Motor neuron (in vitro differentiated cells): ENCODE measurements around the gene NGRN. TPM values are rescaled to one million over a fixed set of nuclear protein-coding genes. Genes with fewer than 3 reads are reported as not detected.
A peak's percentile ranks its signal among the peaks of the same experiment; 100 is the strongest.

Experiments
- ATAC-seq, 8 experiments: fragments of 200-7000 bp; cut with Tn5 transposase; replicated peaks in 6 of 8; 2 replicates each; pipeline ENCODE4 v1.8.0; 2021; ENCODE audit warnings: mild to moderate bottlenecking in 8 of 8, moderate library complexity in 8 of 8
- H3K27ac ChIP-seq, 2 donors: fragments of 250-450 bp; sonication (Bioruptor Pico); 2 replicates each; pipeline ENCODE4 v1.9.0; 2021; ENCODE audit warnings: antibody characterized with exemption in 2 of 2, mild to moderate bottlenecking in 2 of 2, moderate library complexity in 1 of 2
- H3K4me1 ChIP-seq, 2 donors: fragments of 250-450 bp; sonication (Bioruptor Pico); replicated peaks in 1 of 2; 2 replicates each; pipeline ENCODE4 v1.6.1; 2021; ENCODE audit warnings: antibody characterized with exemption in 2 of 2, mild to moderate bottlenecking in 2 of 2, moderate library complexity in 1 of 2
- H3K4me3 ChIP-seq, 5 donors: fragments of 250-450 bp; sonication (Bioruptor Pico); 2 replicates each; pipeline ENCODE4 v1.9.0; 2021; ENCODE audit warnings: antibody characterized with exemption in 5 of 5, mild to moderate bottlenecking in 5 of 5, moderate library complexity in 4 of 5
- WGBS, 10 experiments: fragments of 450-650 bp; shearing (Covaris generic); methylation state at CpG; one replicate each; pipeline ENCODE4 v1.0.0; 2022; 5-methylcytosine and 5-hydroxymethylcytosine counted together
- in situ Hi-C, 9 experiments: fragments of 400-800 bp; cut with MboI; loops; one replicate each; pipeline ENCODE4 v1.15.0; 2021; ENCODE audit warnings: low sequenced_read_pairs in 9 of 9, low pct_unique_long_range_greater_than_20kb in 2 of 9; ENCODE audit not compliant: unreplicated experiment in 9 of 9
- total RNA-seq, 8 experiments: library from RNA; unstranded; fragments of 300-600 nt; gene quantifications; 2 replicates each; pipeline versions ENCODE4 v1.2.3 to v1.2.4, GENCODE V29; 2022

NGRN gene, protein sequence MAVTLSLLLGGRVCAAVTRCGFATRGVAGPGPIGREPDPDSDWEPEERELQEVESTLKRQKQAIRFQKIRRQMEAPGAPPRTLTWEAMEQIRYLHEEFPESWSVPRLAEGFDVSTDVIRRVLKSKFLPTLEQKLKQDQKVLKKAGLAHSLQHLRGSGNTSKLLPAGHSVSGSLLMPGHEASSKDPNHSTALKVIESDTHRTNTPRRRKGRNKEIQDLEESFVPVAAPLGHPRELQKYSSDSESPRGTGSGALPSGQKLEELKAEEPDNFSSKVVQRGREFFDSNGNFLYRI
- 100 to 1,000 TPM in 5 of 8 experiments, 10 to 100 TPM in 3; 53.7 to 168 (median 144) TPM for total RNA-seq

DNA sequence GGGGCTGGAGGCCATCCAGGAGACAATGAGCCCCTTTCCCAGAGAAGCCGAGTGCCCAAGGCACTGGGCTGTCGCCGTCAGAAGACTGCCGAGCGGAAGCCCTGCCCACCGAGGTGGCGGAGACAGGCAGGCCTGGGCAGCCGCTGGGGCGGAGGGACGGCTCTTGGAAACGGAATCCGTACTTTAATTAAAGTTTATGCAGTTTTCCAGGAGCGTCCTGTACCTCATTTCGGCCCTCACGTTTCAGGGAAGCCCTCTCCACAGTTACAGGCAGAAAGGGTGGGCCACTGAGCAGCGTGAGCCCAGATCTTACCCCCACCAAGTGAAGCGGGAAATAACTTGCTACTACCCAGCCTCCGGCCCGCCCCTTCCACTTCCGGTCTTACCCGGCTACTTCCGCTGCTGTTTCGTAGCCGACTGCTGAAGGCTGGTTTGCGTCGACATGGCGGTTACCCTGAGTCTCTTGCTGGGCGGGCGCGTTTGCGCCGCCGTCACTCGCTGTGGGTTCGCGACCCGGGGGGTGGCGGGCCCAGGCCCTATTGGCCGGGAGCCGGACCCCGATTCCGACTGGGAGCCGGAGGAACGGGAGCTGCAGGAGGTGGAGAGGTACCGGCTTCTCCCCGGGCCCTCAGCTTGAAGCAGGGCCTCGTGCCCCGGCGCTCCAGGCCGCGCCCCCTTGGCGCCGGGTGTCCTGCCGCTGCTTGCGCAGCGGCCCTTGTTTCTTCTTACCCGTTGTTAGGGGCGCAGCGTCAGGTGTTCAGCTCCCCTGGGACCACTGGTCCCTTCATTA, at the start of gene NGRN:
Gene NGRN, plus strand, starts transcription at position 402 of the 790 bp plus-strand sequence. Its CDS starts 41 bp downstream, at position 443.
- ATAC-seq = peak; percentile 87 to 95 (median 94)

DNA sequence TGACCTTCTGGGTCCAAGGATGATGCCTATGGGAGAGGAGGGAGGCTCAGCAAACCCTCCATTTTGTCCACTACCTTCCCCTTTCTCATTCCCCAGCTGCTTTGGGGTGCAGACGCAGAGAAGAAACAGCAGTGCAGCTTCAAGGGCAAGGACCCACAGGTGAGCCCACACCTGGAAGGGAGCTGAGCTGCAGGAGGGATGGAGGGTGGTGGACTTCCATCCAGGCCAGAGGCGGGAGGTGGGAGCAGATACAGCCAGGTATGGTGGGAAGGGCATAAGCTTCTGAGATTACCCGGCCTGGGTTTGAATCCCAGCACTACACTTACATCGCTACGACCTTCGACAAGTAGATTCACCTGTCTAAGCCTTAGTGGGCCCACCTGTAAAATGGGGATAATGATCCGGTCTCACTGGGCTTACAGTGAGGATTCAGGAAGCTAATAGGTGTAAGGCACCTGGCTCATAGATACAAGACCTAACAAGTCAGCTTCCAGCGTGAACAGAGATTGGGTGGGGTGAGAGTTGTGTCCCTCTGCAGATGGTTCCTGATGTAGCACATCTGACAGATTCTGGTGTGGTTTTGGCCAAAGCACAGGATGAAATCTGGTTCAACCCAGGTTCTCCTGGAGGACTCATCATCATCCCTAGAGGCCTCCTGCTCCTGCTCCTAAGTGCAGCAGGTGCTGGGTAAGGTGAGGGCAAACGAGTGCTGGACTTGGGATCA, 47.6 kb upstream of the NGRN start:
- no peaks in the 10 kb centered on the region for H3K4me1 ChIP-seq
- no peak overlapping the region for H3K4me3 ChIP-seq
- in situ Hi-C loops = no loop called here
- WGBS, 10 experiments = 67 to 89% (median 77%) methylated on average over 1 to 7 of the region's 9 CpGs; no CpG with 5 or more reads in 6 of the 10 experiments
- H3K27ac ChIP-seq = no peak overlapping the region
- no peak for ATAC-seq

More for the DNA sequence above, at the start of gene NGRN:
- in situ Hi-C loops = no loop called here
- WGBS, 10 experiments = 0 to 3% (median 0%) methylated on average over 1 to 18 of the region's 59 CpGs; no CpG with 5 or more reads in 3 of the 10 experiments
- H3K27ac ChIP-seq = peak within 1 kb of the TSS; percentile 98 to 99
- H3K4me3 ChIP-seq = peak within 1 kb of the TSS; percentile 81 to 99 (median 91)
- H3K4me1 ChIP-seq = peaks cover 24 to 40% of the 10 kb centered on the region in 2 donors

DNA sequence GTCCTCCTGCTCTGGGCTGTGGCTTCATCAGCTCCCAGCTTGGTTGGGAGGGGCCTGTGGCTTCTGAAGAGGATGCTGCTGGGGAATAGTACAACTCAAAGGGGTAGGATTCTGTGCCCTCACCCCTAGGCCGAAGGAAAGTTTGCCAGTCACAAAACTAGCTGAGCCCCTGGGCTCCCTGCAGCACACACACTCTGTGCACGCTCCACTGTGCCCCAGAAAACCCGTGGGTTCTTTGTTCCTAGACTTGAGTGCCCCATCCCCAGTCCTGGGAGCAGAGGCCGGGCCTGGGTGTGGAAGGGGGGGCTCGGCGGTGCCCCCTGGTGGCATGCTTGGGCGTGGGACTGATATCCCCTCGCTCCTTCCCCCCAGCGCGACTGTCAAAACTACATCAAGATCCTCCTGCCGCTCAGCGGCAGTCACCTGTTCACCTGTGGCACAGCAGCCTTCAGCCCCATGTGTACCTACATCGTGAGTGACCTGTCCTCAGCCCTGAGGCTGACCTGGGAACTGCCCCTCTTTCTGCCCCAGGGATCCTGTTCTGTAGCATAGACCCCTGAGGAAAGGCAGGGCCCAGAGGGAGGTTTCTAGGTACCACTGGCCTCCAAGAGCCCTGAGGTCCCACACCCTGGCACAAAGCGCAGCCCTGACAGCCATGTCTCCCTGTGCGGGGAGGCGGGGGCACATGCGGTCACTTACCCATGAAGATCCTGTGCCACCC, 45.9 kb upstream of the NGRN start:
- no peaks in the 10 kb centered on the region for H3K4me1 ChIP-seq
- H3K4me3 ChIP-seq = no peak overlapping the region
- H3K27ac ChIP-seq = no peak overlapping the region
- in situ Hi-C loops = loop anchor here in 1 of 9 experiments (10.0 kb wide), 1 partner anchor 55 kb away; no protein-coding TSS in a partner anchor
- WGBS, 10 experiments = 33 to 96% (median 79%) methylated on average over 1 to 6 of the region's 17 CpGs; no CpG with 5 or more reads in 4 of the 10 experiments
- peak; percentile 22 to 84 (median 62) for ATAC-seq

DNA sequence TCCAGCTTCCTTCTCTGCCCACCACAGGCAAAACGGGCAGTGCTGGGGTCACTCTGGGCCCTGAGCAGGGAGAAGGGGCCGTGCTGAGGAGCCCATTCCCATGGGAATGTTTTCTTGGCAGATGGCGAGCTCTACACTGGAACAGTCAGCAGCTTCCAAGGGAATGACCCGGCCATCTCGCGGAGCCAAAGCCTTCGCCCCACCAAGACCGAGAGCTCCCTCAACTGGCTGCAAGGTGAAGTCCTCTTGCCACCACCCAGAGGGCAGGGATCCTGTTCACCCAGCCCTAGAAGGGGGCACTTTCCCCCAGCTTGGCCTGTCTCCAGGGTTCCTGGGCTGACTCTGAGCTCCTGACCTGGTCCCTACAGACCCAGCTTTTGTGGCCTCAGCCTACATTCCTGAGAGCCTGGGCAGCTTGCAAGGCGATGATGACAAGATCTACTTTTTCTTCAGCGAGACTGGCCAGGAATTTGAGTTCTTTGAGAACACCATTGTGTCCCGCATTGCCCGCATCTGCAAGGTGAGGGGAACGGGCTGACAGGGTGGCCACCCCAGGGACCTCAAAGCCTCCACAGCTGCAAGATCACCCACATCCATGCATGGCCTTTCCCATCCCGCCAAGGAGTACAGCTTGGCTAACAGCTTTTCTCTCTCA, 44.1 kb upstream of the NGRN start:
- WGBS, 10 experiments = 20 to 100% (median 71%) methylated on average over 2 to 11 of the region's 14 CpGs; no CpG with 5 or more reads in 2 of the 10 experiments
- Histone ChIP-seq H3K4me3 (no peak overlapping the region), H3K27ac (no peak overlapping the region), H3K4me1 (no peaks in the 10 kb centered on the region)
- in situ Hi-C loops = loop anchor here in 1 of 9 experiments (10.0 kb wide), 1 partner anchor 57 kb away; no protein-coding TSS in a partner anchor
- peak; percentile 70 to 92 (median 80) for ATAC-seq

DNA sequence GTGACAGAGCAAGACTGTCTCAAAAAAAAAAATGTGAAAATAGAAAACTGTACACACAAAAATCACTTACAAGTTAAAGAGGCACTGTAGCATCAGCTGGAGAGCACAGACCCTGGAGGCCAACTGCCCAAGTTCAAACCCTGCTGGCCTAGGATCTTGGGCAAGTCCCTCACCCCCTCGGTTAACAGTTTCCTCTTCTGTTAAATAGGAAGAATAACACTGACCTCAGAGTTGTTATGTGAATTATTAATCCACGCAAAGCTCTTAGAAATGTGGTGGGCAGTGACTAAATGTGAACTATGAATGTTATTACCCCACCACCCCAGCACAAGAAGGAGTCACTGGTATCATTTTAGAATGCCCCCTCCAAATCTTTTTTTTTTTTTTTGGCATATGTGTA, 42.9 kb upstream of the NGRN start:
- 71 to 100% (median 86%) methylated on average over 1 to 2 of the region's 2 CpGs; no CpG with 5 or more reads in 1 of the 10 experiments for WGBS, 10 experiments
- Histone ChIP-seq H3K4me1 (no peaks in the 10 kb centered on the region), H3K27ac (no peak overlapping the region), H3K4me3 (no peak overlapping the region)
- no peak for ATAC-seq
- in situ Hi-C loops = loop anchor here in 1 of 9 experiments (10.0 kb wide), 1 partner anchor 58 kb away; no protein-coding TSS in a partner anchor

DNA sequence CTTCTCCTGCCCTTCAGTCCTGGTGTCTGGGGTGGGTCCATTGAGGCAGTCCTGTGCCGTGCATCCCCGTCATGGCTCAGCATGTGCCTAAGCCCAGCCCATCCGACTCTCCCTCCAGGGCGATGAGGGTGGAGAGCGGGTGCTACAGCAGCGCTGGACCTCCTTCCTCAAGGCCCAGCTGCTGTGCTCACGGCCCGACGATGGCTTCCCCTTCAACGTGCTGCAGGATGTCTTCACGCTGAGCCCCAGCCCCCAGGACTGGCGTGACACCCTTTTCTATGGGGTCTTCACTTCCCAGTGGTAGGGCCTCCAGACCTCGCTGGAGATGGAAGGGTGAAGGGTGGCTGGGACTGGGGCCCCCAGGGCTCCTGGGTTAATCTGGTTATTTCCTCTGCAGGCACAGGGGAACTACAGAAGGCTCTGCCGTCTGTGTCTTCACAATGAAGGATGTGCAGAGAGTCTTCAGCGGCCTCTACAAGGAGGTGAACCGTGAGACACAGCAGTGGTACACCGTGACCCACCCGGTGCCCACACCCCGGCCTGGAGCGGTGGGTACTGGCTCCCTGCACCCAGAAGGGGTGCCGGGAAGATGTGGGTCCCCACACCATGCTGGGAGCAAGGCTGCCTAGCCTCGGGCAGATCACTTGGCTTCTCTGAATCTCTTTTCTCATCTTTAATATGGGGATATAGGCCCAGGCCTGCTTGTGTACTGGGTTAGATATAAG, 41.9 kb upstream of the NGRN start:
- Histone ChIP-seq H3K27ac (no peak overlapping the region), H3K4me1 (no peaks in the 10 kb centered on the region), H3K4me3 (no peak overlapping the region)
- in situ Hi-C loops = loop anchor here in 1 of 9 experiments (10.0 kb wide), 1 partner anchor 59 kb away; no protein-coding TSS in a partner anchor
- ATAC-seq = no peak
- WGBS, 10 experiments = 69 to 100% (median 93%) methylated on average over 1 to 15 of the region's 22 CpGs; no CpG with 5 or more reads in 2 of the 10 experiments

DNA sequence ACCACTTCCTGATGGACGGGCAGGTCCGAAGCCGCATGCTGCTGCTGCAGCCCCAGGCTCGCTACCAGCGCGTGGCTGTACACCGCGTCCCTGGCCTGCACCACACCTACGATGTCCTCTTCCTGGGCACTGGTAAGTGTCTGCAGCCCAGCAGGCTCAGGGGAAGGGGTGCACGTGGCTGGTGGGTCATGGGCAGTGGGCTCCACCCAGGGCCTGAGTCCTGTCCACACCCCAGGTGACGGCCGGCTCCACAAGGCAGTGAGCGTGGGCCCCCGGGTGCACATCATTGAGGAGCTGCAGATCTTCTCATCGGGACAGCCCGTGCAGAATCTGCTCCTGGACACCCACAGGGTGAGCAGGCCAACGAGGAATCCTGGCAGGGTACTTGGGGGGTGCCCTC, 40.4 kb upstream of the NGRN start:
- in situ Hi-C loops = loop anchor here in 1 of 9 experiments (10.0 kb wide), 1 partner anchor 60 kb away; no protein-coding TSS in a partner anchor
- Histone ChIP-seq H3K4me3 (no peak overlapping the region), H3K27ac (no peak overlapping the region)

DNA sequence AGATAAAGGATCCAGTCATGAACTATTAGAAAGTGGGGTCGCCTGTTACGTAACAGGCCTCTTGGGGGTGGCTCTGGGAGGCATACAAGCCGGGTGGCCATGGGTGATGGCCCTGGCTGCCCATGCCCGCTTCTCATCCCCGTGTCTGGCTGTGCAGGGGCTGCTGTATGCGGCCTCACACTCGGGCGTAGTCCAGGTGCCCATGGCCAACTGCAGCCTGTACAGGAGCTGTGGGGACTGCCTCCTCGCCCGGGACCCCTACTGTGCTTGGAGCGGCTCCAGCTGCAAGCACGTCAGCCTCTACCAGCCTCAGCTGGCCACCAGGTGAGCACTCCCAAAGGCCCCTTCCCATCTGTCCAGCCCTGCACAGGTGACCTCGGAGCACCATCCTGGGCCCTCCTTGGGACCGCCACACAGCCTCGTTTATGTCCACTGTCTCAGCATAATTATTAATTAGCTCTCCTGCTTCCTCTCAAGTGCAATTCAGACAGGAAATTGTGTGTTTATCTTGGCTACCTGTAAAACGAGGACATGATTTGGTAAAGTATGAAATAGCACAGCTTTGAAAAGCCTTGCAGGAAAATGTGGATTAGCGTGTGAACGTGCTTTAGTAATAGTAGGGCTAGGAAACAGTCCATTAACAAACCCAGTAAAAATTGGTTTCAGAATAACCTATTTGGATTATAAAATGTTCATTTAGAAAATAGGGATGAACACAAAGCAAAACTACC, 39.8 kb upstream of the NGRN start:
- WGBS, 10 experiments = 59 to 100% (median 91%) methylated on average over 2 to 10 of the region's 18 CpGs; no CpG with 5 or more reads in 1 of the 10 experiments
- Histone ChIP-seq H3K27ac (no peak overlapping the region), H3K4me1 (no peaks in the 10 kb centered on the region), H3K4me3 (no peak overlapping the region)
- no peak for ATAC-seq
- in situ Hi-C loops = loop anchor here in 1 of 9 experiments (10.0 kb wide), 1 partner anchor 61 kb away; no protein-coding TSS in a partner anchor

More for the DNA sequence above, 40.4 kb upstream of the NGRN start:
- 83 to 91% methylated on average over 3 to 6 of the region's 17 CpGs; no CpG with 5 or more reads in 8 of the 10 experiments for WGBS, 10 experiments
- H3K4me1 ChIP-seq = no peaks in the 10 kb centered on the region
- ATAC-seq = no peak

DNA sequence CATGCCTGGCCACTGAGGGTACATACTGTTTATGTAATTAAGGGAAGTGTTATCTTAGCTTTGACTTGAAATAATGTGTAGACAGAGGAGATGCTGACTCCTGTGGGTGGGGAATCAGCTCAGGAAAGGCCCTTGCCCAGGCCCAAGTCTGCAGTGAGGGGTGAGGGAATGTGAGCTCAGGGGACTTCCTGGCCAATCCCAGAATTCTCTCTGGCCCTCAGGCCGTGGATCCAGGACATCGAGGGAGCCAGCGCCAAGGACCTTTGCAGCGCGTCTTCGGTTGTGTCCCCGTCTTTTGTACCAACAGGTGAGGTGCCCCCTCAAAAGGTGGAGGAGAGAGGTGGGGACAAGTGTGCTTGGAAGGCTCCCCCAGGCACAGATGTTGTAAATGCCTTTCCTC, 38.1 kb upstream of the NGRN start:
- ATAC-seq = no peak
- WGBS, 10 experiments = 87 to 100% (median 93%) methylated on average over 1 to 7 of the region's 7 CpGs; no CpG with 5 or more reads in 7 of the 10 experiments
- in situ Hi-C loops = loop anchor here in 1 of 9 experiments (10.0 kb wide), 1 partner anchor 63 kb away; no protein-coding TSS in a partner anchor

More for the DNA sequence above, 38.1 kb upstream of the NGRN start:
- Histone ChIP-seq H3K4me3 (no peak overlapping the region), H3K4me1 (no peaks in the 10 kb centered on the region), H3K27ac (no peak overlapping the region)
